ENCODE results near the gene ATP9A. TPM values are rescaled to one million over a fixed set of nuclear protein-coding genes. Genes with fewer than 3 reads are reported as not detected.

Gene ATP9A
- total and polyA plus RNA-seq, 2 of the 8 experiments (the other 6 are each of a cell fraction or from before 2014, with no cell fraction given), result 5.0 to 6.4 TPM

DNA sequence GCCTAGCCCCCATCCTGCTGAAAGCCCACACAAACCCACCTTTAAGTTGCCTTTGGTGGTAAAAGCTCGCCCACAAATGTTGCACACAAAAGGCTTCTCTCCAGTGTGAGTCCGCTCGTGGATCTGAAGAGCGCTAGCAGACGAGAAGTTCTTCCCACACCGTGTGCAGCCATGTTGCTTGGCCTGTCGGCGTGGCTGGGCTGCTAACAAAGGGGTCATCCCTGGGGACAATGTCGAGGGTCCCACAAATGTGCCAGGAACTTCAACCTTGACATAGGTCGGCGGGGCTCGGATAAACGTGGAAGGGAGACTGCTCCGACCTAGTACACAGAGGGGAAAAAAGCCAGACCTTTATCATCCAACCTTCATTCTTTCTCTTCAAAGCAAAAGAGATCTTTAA is 20.6 kb upstream of the ATP9A start:
- peaks cover 36 to 49% of the 10 kb centered on the region in 2 experiments for H4K20me1 ChIP-seq (replicated peaks in 1 of 2; ENCODE audit: control insufficient read depth in 1 of 2, insufficient read depth in 2 of 2, low read length in 2 of 2)
- H4K8ac ChIP-seq (ENCODE audit: extremely low read depth, insufficient read depth, low read length), result no peak overlapping the region; the same call in 1 of the 2 replicates
- no peak overlapping the region for H2AFZ ChIP-seq (ENCODE audit: low read length)
- H3K27ac ChIP-seq (ENCODE audit: low read depth, low read length), result no peak overlapping the region
- no peak overlapping the region for H2BK12ac ChIP-seq (ENCODE audit: low read depth, low read length)
- no peak overlapping the region for H3K18ac ChIP-seq (ENCODE audit: extremely low read depth, low read length)
- ChIA-PET POLR2A (ENCODE audit: partially characterized antibody) (interaction anchor here (0.6 to 5.7 kb wide), 4 partner anchors 8 to 117 kb away, joined by 3 to 23 read pairs (median 8); no protein-coding TSS in a partner anchor), CTCF (ENCODE audit: partially characterized antibody) (interaction anchor here (0.5 to 1.0 kb wide), 2 partner anchors 56 to 144 kb away, joined by 3 to 4 read pairs; no protein-coding TSS in a partner anchor)
- no peak overlapping the region for H3K56ac ChIP-seq (replicated peaks; ENCODE audit: insufficient read length, low read depth, low read length)
- H2BK20ac ChIP-seq (ENCODE audit: low read length), result no peak overlapping the region
- H4K91ac ChIP-seq (replicated peaks; ENCODE audit: insufficient read length, low read length), result no peak overlapping the region
- peaks cover 48 to 99% (median 80%) of the 10 kb centered on the region in 4 experiments for H3K36me3 ChIP-seq (ENCODE audit: control insufficient read depth in 2 of 4, insufficient read depth in 4 of 4, low read length in 3 of 4)
- no peak overlapping the region for H2BK120ac ChIP-seq (replicated peaks; ENCODE audit: low read depth, low read length)
- no peak overlapping the region for H3K4me3 ChIP-seq (ENCODE audit: extremely low read depth in 1 of 4, insufficient read depth in 2 of 4, low read depth in 3 of 4, low read length in 4 of 4)
- no peak overlapping the region for H2BK5ac ChIP-seq (ENCODE audit: low read depth, low read length)
- H3K23ac ChIP-seq (ENCODE audit: insufficient read length), result no peak overlapping the region
- H3K9ac ChIP-seq (replicated peaks in 1 of 4; ENCODE audit: extremely low read depth in 1 of 4, low read depth in 3 of 4, low read length in 3 of 4), result no peak overlapping the region
- no peak overlapping the region for H2AK5ac ChIP-seq (ENCODE audit: low read depth, low read length)
- H3K14ac ChIP-seq (ENCODE audit: insufficient read length), result no peak overlapping the region
- peaks cover under 1 to 4% (median 2%) of the 10 kb centered on the region in 4 experiments; a peak in 5 of 7 replicates for H3K4me1 ChIP-seq (replicated peaks in 1 of 4; ENCODE audit: control insufficient read depth in 3 of 4, insufficient read depth in 4 of 4, low read length in 3 of 4)
- H3K9me3 ChIP-seq (ENCODE audit: insufficient read depth in 2 of 2, low read depth in 1 of 2, low read length in 1 of 2), result no peaks in the 10 kb centered on the region
- no peak overlapping the region for H4K5ac ChIP-seq (ENCODE audit: insufficient read length, low read depth, low read length)
- H3K27me3 ChIP-seq (replicated peaks in 1 of 4; ENCODE audit: control insufficient read depth in 3 of 4, extremely low read depth in 1 of 4, insufficient read depth in 3 of 4, low read length in 3 of 4), result no peaks in the 10 kb centered on the region
- DNase-seq (ENCODE audit: low read depth in 1 of 2, low spot score in 2 of 2) (no peak), FAIRE-seq (no peak)
- no peak overlapping the region for H3K4me2 ChIP-seq (ENCODE audit: insufficient read depth in 1 of 2, low read depth in 2 of 2, low read length in 2 of 2)
- H3K4ac ChIP-seq (replicated peaks; ENCODE audit: insufficient read length, low read depth, low read length), result no peak overlapping the region
- H2BK15ac ChIP-seq (ENCODE audit: low read length), result no peak overlapping the region
- 93% methylated on average over 14 of the region's 14 CpGs; no CpG with 5 or more reads in 1 of the 2 experiments for WGBS, 2 experiments (ENCODE audit: extremely low coverage in 1 of 2, insufficient coverage in 1 of 2, insufficient read length in 1 of 2, insufficient replicate concordance in 2 of 2, low coverage in 1 of 2, low lambda C conversion rate in 2 of 2, missing lambda C conversion rate in 1 of 2)
- peaks cover 31 to 88% of the 10 kb centered on the region in 2 experiments for H3K79me2 ChIP-seq (ENCODE audit: control insufficient read depth in 1 of 2, insufficient read depth in 2 of 2, low read length in 2 of 2)
- no peaks in the 10 kb centered on the region for H3K23me2 ChIP-seq (ENCODE audit: low read depth, low read length)
- peaks cover 20% of the 10 kb centered on the region for H3K79me1 ChIP-seq (ENCODE audit: low read depth, low read length)
- no peak for TF ChIP-seq SP4 (IDR thresholded peaks at IDR 0.05; ENCODE audit: low read length)
- no peak for TF ChIP-seq SP1 (IDR thresholded peaks at IDR 0.05; ENCODE audit: low read depth, low read length)
- TF ChIP-seq RNF2 (IDR thresholded peaks at IDR 0.05; ENCODE audit: borderline replicate concordance, low read depth, low read length, missing control alignments, poor library complexity, severe bottlenecking), result no peak
- no peak for TF ChIP-seq TCF12 (IDR thresholded peaks at IDR 0.05; ENCODE audit: low read depth, low read length)
- TF ChIP-seq CHD1 (IDR thresholded peaks at IDR 0.05; ENCODE audit: low read depth, low read length), result no peak
- TF ChIP-seq TEAD4 (IDR thresholded peaks at IDR 0.05; ENCODE audit: low read depth, low read length), result no peak
- no peak for TF ChIP-seq BCL11A (IDR thresholded peaks at IDR 0.05; ENCODE audit: low read depth in 2 of 2, low read length in 2 of 2)
- TF ChIP-seq GABPA (IDR thresholded peaks at IDR 0.05; ENCODE audit: borderline replicate concordance, insufficient read depth, low read length), result no peak
- no peak for TF ChIP-seq ATF2 (IDR thresholded peaks at IDR 0.05; ENCODE audit: low read length)
- no peak for TF ChIP-seq BRCA1 (IDR thresholded peaks at IDR 0.05; ENCODE audit: low read depth, low read length)
- no peak for TF ChIP-seq ASH2L (IDR thresholded peaks at IDR 0.05; ENCODE audit: low read length)
- TF ChIP-seq SIN3A (conservative IDR thresholded peaks at IDR 0.05 in 1 of 2, IDR thresholded peaks at IDR 0.05 in 1 of 2; ENCODE audit: low read depth in 1 of 2, low read length in 2 of 2), result no peak
- TF ChIP-seq YY1 (IDR thresholded peaks at IDR 0.05; ENCODE audit: low read depth, low read length), result no peak

Data from H1 (cell line).